Measurements from ENCODE around the gene OPCML.

DNA sequence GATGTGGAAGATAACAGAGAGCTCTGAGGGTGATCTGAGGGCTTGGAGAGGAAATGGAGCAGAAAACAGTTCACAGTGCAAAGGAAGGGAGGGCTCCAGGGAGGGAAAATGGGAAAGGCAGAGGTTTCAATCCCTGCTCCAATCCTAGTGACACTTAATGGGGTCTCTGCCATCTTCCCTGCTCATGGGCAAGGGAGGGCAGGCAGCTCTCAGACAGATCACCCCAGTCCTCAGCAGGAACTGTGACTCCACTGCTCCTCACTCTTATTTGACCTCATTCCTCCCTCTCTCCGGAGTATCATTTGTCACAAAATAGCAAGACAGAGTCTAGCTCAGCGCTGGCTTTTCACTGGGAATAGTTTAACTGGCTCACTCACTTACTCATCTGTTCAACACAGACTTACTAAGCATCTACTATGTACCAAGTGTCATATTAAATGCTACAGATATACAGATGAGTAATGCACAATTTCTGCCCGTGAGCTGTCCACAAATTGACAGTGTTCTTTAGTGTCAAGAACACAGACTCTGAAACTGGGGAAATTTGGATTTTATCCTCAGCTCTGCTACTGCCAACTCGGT lies 817.4 kb downstream of the OPCML start:
- no peak for TF ChIP-seq ARNTL (CRISPR knock-in tag; IDR thresholded peaks at IDR 0.05; ENCODE audit: borderline replicate concordance, low read depth)
- TF ChIP-seq CREB5 (CRISPR knock-in tag; IDR thresholded peaks at IDR 0.05; ENCODE audit: low read depth): no peak
- TF ChIP-seq PPARA (CRISPR knock-in tag; IDR thresholded peaks at IDR 0.05; ENCODE audit: borderline replicate concordance): no peak
- TF ChIP-seq ZFP3 (CRISPR knock-in tag; IDR thresholded peaks at IDR 0.05): no peak
- no peak for TF ChIP-seq CSRNP3 (CRISPR knock-in tag; IDR thresholded peaks at IDR 0.05)
- TF ChIP-seq RARB (CRISPR knock-in tag; IDR thresholded peaks at IDR 0.05): no peak
- TF ChIP-seq ZNF70 (CRISPR knock-in tag; IDR thresholded peaks at IDR 0.05): no peak
- TF ChIP-seq, protein P1, sequence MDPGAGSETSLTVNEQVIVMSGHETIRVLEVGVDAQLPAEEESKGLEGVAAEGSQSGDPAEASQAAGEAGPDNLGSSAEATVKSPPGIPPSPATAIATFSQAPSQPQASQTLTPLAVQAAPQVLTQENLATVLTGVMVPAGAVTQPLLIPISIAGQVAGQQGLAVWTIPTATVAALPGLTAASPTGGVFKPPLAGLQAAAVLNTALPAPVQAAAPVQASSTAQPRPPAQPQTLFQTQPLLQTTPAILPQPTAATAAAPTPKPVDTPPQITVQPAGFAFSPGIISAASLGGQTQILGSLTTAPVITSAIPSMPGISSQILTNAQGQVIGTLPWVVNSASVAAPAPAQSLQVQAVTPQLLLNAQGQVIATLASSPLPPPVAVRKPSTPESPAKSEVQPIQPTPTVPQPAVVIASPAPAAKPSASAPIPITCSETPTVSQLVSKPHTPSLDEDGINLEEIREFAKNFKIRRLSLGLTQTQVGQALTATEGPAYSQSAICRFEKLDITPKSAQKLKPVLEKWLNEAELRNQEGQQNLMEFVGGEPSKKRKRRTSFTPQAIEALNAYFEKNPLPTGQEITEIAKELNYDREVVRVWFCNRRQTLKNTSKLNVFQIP (CRISPR knock-in tag; IDR thresholded peaks at IDR 0.05; ENCODE audit: borderline replicate concordance, low read depth): no peak
- TF ChIP-seq PATZ1 (CRISPR knock-in tag; IDR thresholded peaks at IDR 0.05; ENCODE audit: borderline replicate concordance): no peak
- TF ChIP-seq, protein P2, sequence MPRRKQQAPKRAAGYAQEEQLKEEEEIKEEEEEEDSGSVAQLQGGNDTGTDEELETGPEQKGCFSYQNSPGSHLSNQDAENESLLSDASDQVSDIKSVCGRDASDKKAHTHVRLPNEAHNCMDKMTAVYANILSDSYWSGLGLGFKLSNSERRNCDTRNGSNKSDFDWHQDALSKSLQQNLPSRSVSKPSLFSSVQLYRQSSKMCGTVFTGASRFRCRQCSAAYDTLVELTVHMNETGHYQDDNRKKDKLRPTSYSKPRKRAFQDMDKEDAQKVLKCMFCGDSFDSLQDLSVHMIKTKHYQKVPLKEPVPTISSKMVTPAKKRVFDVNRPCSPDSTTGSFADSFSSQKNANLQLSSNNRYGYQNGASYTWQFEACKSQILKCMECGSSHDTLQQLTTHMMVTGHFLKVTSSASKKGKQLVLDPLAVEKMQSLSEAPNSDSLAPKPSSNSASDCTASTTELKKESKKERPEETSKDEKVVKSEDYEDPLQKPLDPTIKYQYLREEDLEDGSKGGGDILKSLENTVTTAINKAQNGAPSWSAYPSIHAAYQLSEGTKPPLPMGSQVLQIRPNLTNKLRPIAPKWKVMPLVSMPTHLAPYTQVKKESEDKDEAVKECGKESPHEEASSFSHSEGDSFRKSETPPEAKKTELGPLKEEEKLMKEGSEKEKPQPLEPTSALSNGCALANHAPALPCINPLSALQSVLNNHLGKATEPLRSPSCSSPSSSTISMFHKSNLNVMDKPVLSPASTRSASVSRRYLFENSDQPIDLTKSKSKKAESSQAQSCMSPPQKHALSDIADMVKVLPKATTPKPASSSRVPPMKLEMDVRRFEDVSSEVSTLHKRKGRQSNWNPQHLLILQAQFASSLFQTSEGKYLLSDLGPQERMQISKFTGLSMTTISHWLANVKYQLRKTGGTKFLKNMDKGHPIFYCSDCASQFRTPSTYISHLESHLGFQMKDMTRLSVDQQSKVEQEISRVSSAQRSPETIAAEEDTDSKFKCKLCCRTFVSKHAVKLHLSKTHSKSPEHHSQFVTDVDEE (CRISPR knock-in tag; IDR thresholded peaks at IDR 0.05): no peak
- no peak for TF ChIP-seq ZFP30 (CRISPR knock-in tag; IDR thresholded peaks at IDR 0.05)
- no peak for TF ChIP-seq SNAI2 (CRISPR knock-in tag; IDR thresholded peaks at IDR 0.05)
- no peak for TF ChIP-seq ZC3H10 (CRISPR knock-in tag; IDR thresholded peaks at IDR 0.05)
- TF ChIP-seq ESRRG (CRISPR knock-in tag; IDR thresholded peaks at IDR 0.05): no peak

Measured in SK-N-SH treated with all-trans-retinoic acid at 6 μM for 48 hours (cell line).